ENCODE measurements around the gene ADRA2C.

GRCh38 chr4:3800351-3800750 lies 34.2 kb downstream of the ADRA2C start:
- TF ChIP-seq CTCF (IDR thresholded peaks at IDR 0.05; ENCODE audit: poor library complexity, severe bottlenecking): no peak
- TF ChIP-seq, protein P1, sequence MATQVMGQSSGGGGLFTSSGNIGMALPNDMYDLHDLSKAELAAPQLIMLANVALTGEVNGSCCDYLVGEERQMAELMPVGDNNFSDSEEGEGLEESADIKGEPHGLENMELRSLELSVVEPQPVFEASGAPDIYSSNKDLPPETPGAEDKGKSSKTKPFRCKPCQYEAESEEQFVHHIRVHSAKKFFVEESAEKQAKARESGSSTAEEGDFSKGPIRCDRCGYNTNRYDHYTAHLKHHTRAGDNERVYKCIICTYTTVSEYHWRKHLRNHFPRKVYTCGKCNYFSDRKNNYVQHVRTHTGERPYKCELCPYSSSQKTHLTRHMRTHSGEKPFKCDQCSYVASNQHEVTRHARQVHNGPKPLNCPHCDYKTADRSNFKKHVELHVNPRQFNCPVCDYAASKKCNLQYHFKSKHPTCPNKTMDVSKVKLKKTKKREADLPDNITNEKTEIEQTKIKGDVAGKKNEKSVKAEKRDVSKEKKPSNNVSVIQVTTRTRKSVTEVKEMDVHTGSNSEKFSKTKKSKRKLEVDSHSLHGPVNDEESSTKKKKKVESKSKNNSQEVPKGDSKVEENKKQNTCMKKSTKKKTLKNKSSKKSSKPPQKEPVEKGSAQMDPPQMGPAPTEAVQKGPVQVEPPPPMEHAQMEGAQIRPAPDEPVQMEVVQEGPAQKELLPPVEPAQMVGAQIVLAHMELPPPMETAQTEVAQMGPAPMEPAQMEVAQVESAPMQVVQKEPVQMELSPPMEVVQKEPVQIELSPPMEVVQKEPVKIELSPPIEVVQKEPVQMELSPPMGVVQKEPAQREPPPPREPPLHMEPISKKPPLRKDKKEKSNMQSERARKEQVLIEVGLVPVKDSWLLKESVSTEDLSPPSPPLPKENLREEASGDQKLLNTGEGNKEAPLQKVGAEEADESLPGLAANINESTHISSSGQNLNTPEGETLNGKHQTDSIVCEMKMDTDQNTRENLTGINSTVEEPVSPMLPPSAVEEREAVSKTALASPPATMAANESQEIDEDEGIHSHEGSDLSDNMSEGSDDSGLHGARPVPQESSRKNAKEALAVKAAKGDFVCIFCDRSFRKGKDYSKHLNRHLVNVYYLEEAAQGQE (IDR thresholded peaks at IDR 0.05; ENCODE audit: borderline replicate concordance): no peak

All from neural cell (in vitro differentiated cells).